NCI-H774 (cell line): ENCODE data around the gene ACSL4.
A peak's percentile ranks its signal among the peaks of the same experiment; 100 is the strongest.
"Not testable (repeated sequence)": the region's sequence is repeated elsewhere in the genome, so short reads cannot be mapped to it uniquely, and the experiment has no call there.

ENCODE experiments used
- DNase-seq: peaks from one replicate; lab custom pipeline; 2025; lab: John Stamatoyannopoulos, UW

Gene ACSL4

DNA sequence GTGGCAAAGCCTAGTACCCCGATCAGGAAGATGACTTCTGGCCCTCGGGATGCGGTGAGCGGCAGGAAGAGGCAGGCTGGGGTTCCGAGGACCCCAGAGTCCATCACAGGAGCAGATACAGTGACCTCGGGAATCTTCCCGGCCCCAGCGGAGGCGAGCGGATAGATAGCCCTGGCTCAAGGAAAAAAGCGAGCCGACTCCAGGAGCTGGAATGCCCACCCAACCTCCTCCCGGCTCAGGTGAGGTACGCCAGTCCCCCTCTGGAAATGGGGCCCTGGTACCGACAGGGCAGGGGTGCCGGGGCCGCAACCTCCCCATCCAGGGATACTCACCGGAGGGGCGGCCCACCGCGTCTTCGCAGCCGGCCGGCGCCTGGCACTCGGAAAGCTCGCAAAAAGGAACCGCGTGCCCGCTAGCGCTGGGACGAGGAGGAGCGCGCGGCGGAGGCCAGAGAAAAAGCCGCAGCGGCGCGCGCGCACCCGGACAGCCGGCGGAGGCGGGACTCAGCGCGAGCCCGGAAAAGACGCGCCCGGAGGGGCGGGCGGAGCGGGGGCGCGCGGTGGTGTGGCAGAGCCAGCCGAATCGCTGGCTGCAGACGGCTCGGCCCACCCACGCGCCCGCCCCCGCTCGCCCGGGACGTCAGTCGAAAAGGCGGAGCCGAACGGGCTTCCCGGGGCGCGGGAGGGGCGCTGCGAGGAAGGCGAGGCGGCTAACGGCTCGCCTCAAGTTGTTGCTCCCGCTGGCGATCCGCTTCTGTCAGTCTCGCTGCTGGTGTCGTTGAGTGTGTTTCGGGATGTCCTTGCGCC lies at the start of gene ACSL4:
TSS of gene ACSL4 (minus strand) at position 451 of the 806 bp plus-strand sequence. CDS start 49,894 bp downstream, outside the sequence.
- peak; percentile 92 for DNase-seq

DNA sequence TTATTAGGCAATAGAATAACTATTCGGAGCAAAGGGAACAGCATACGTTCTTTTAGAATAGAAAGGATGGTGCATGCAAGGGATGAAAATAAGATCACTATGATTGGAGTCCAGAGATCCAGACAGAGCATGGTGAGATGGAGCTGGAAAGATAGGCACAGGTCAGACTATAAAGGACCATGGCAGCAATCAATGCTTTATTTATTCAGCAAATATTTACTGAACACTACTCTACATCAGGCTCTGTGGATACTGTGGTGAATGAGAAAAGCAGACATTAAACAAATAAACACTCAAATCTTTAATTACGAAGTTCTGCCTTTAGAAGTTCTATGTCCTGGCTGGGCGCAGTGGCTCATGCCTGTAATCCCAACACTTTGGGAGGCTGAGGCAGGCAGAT lies 44.7 kb upstream of the ACSL4 start:
- peak; percentile 47 for DNase-seq

DNA sequence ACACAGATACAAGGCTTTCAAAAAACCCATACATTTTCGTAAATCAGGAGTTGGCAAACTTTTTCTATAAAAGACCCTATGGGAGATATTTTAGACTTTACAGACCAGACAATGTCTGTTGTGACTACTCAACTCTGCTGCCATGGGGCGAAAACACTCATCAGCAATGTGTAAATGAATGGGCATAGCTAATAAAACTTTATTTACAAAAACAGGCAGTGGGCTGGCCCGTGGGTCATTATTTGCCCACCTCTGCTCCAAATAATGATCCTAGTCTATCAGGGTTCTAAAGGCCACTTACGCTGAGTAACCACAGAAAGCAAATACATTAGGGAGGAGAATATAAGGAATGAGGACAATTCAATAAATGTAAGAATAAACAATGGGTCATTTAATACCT lies 43.9 kb upstream of the ACSL4 start:
- peak; percentile 12 for DNase-seq

DNA sequence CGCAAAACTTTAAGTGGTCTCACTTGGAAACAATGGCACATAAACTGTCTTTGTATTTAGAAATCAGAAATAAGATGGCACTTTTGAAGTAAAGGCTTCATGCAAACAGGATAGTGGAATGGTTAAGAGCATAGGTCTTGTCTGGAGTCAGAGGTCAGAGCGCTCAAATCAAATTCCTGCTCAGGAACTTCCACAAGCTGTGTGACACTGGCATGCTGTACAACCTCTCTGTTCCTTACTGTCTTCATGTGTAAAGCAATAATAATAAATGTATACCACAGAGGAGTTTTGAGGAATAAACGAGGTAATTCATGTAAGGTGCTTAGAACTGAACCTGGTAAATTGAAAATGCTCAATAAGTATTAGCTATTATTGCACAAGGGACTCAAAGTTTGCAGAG lies 43.4 kb upstream of the ACSL4 start:
- DNase-seq: no peak

DNA sequence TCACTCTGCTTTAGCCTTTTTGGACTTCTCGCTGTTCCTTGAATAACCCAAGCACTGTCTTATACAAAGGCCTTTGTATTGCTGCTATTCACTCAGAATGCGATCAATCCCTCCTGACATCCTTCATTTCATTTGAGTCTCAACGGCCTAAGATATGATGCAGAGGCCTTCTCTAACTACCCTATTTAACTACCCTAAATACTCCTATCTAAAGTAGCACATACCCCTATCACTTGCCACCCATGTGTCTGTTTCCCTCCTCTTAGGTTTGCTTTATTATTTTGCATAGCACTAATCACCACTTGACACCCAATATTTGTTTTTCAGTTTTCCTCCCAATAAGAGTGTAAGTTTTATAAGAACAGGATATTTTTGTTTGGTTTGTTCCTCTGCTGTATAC lies 42.3 kb upstream of the ACSL4 start:
- DNase-seq: no peak

DNA sequence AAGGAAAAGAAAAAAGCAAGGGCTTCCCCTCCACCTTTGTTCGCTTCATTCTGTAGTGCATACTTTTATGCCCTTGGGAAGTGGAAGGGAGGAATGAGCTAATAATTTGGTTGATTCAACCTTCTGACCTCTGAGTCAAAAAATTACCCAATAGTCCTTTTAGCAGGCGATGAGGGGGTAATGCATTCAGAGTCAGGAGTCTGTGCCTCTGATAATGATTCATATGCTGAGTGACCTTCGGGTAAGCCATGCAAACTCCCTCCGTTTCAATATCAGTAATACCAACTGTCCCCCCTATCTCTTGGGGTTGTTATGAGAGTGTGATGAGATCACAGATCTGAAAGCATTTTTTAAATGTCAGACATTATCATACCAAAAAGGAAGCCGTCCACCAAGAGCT lies 41.6 kb upstream of the ACSL4 start:
- DNase-seq: no peak

DNA sequence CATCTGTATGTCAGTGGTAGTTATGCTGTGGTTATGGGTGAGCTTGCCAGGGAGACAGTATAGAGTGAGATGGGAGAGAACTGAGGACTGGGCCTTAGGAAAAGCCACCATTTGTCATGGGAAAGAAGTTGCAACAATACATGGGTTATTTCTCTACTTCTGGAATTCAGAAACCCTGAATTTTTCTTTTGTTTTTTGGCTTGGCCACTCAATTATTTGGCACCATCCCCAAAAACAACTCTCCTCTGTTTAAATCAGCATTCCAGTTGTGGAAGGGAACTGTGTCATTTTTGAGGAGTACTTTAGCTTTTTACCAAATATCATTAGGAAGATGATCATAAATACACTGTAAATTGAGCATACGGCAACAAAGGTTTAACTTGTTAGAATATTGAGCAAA lies 41.1 kb upstream of the ACSL4 start:
- no peak for DNase-seq

DNA sequence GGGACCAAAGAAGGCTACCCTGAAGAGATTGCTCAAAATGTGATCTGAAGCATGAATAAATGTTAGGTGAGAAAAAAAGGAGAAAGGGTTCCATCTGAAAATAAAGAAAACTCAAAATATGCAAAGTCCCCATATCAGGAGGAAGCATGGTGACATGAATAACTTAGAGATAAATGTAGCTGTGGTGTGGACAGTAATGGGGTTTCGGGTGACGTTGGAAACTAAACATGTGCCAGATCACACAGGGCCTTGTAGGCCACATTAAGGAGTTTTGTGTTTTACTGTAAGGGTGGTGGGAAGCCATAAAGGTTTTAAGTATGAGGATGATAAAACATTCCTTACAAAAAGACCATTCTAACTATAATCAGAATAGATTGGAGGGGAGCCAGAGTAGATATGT lies 40.3 kb upstream of the ACSL4 start:
- DNase-seq: no peak

DNA sequence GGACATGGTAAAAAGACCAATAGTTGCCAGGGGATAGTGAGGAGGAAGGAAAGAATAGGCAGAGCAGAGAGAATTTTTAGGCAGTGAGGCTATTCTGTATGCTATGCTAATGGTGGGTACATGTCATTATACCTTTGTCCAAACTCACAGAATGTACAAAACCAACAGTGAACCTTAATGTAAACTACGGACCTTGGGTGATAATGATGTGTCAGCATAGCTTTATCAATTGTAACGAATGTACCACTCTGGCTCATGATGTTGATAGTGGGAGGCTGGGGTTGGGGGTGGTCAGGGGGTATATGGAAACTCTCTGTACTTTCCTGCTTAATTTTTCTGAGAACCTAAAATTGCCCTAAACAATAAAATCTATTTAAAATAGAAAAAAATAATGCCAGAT lies 37.7 kb upstream of the ACSL4 start:
- DNase-seq: no peak

DNA sequence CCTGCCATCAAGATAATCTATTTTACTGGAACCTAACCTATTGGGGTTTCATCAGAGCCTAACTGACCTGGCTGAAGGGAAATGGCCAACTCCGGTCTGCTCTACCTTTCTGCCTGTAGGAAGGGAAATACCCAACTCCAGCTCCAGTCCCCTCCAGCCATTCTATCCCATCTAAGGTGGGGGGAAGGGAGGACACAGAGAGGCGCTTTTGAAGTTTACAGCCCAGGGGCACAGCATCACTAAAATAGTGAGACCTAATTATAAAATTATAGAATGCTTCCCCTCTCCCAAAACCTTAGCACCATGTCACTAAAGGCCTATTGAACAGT lies 27.8 kb upstream of the ACSL4 start:
- no peak for DNase-seq

DNA sequence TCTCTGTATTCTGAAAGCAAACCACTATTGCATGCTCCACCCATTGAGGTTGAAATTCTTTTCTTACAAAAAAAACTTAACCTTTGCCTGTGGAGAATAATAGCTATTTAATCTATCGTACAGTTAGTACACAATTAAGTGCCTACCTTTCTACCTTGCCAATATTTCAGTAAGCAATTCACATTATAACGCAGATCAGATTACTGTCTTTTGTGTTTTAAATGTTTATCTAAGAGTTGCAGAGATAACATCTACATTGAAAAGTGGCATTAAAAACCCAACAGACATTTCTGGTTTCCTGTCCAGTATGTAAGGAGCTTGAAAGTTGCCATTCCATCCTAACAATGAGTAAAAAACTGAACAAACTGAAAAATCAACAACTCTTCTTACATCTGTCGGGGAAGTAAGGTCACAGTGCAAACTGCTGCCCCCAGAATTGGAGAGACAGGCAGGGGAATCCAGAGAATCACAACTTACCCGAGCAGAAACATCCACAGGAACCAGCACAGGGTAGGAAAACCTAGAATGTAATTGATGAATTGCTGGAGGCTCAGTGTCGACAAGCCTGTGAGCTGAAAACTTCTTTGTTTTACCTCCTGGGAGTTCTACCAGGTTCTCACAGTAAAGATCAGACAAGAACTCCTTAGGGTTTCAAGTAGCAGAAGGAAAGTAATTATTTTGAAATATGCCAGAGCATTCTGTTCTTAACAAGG lies 27.3 kb upstream of the ACSL4 start:
- DNase-seq: peak; percentile 1

DNA sequence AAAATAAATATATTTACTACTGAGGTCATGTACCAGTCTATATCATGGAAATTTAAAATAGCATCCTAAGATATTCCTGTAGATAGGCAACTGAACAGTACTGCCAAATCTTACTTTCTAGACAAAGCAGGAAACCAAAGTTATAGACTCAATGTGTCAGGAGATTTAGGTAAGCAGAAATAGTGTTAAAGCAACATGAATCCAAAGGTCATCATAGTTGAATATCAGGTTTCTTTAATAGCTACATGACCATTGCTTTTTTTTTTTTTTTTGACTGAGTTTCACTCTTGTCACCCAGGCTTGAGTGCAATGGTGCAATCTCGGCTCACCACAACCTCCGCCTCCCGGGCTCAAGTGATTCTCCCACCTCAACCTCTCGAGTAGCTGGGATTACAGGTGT lies 20.2 kb upstream of the ACSL4 start:
- no peak for DNase-seq

DNA sequence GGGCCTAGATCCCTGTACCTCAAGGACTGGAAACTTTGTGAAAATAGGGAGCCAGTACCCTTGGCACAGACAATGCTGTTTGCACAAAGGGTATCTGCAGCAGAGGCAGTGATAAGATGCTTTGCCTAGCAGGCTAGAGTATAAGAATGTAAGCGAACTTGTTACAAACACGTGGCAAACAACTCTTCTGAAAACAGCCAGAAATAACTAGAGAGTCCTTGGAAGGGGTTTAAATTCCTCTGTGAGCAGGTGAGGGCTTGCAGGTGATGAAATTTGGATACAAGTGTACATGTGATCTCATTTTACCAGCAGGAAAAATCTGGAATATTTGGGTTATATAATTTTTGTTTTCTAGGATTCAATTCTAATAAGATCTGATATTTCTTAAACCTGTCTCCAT lies 18.6 kb upstream of the ACSL4 start:
- no peak for DNase-seq

DNA sequence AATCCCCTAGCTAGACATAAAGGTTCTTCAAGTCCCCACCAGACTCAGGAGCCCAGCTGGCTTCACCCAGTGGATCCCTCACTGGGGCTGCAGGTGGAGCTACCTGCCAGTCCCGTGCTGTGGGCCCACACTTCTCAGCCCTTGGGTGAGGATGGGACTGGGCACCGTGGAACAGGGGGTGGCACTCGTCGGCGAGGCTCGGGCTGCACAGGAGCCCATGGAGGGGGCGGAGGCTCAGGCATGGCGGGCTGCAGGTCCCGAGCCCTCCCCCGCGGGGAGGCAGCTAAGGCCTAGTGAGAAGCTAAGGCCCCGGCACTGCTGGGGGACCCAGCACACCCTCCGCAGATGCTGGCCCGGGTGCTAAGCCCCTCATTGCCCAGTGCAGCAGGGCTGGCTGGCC lies 16.1 kb upstream of the ACSL4 start:
- no peak for DNase-seq

DNA sequence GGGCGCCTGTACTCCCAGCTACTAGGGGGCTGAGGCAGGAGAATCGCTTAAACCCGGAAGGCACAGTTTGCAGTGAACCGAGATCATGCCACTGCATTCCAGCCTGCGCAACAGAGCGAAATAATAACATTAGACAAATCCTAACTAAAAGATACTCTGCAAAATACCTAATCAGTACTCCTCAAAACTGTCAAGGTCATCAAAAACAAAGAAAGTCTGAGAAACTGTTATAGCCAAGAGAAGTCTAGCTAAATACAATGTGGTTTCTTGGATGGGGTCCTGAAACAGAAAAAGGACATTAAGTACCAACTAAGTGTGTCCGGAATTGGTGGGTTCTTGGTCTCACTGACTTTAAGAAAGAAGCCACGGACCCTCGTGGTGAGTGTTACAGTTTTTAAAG lies 14.6 kb upstream of the ACSL4 start:
- no peak for DNase-seq

DNA sequence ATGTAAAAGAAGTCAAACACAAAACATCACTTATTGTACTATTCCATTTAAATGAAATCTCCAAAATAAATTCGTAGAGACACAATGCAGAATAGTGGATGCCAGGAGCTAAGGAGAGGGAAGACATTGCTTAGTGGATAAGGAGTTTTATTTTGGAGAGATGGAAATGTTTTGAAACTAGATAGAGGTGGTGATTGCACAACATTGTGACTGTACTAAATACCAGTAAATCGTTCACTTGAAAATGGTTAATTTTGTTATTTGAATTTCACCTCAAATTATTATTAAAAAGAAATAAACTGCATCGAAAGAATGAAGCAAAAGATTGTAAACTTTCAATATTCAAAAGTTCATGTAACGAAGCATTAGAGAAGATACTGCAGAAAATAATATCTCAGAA lies 9.7 kb upstream of the ACSL4 start:
- DNase-seq: no peak

DNA sequence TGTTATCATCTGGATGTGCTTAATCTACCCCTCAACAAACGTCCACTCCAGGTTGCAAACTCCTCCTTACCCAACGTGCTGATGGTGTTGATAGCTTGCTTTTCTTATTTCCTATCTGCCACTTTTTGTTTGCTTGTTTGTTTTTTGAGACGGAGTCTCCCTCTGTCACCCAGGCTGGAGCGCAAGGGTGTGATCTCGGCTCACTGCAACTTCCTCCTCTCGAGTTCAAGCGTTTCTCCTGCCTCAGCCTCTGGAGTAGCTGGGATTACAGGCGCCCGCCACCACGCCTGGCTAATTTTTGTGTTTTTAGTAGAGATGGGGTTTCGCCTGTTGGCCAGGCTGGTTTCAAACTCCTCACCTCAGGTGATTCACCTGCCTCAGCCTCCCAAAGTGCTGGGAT lies 7.8 kb upstream of the ACSL4 start:
- not testable (repeated sequence) for DNase-seq

DNA sequence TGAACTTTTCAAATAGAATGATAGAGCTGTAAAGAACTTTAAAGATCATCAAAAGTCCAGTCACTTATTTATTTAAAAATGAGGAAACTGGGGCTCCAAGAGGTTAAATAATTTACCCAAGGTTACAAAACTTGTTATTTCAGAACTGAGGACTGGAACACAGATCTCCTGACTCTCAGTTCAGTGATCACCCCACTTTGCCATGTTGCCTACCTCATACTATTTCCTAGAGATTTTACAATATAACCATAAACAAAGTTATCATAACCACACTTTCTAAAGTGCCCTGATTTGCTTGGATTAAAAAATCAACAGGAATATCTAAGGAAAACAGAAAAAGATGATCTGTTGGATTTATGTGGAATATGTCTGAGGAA lies 7.4 kb upstream of the ACSL4 start:
- DNase-seq: no peak

DNA sequence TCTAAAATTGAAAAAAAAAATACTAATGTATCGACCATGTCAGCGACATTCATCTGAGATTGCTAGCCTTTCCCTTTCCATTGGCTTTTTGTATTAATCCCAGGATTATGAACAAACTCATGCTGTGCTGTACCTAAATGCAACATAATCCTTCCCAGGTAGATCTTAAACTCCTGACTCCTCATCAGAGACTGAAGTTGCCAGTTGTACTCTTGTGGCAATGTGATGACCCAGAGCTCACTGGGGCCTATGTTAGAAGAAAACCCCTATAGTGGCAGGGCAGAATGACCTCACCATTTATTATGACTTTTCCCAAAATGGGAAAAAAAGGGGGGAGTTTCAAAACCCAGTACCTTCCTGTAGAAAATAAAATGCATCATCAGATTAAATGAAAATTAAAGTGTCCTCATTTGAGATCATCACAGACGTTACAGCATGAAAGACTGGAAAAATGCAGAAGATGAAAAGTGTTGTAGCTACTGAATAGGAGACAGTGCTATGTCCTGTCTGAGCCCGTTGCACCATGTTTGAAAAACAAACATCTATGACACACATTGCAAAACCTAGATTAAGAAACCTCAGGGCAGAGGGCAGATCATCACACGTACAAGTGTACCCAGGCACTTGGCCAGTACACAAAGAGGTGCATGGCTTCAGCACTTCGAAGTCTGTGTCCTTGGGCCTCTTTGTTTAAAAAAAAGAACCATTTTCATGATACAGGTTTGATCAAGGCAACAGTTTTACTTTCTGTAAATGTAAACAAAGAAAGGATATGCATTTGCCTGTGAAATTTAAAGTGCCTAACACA lies 6.8 kb upstream of the ACSL4 start:
- DNase-seq: no peak

DNA sequence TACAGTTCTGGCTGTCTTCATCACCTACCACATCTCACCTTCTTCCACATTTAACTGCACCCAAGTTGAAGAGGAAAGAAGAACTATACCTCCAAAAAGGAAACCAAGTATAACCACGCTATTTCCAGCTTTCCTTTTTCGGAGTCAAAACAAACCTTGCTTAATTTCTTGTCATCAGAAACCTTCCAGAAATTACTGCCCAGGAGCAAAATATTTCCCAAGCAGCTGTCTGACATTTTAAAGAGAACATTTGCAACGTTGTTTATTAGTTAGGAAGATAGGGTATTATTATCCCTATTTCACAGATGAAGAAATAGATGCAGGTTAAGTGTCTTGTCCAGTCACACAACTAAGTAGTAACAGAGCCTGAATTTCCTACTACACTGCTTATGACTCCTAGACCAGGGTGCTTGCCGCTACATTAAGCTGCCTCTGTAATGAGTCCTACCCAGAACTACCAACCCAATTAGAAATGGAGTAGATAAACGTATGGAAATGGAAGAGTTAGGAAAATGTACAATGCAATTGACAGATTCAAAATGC lies 2.2 kb upstream of the ACSL4 start:
- no peak for DNase-seq

DNA sequence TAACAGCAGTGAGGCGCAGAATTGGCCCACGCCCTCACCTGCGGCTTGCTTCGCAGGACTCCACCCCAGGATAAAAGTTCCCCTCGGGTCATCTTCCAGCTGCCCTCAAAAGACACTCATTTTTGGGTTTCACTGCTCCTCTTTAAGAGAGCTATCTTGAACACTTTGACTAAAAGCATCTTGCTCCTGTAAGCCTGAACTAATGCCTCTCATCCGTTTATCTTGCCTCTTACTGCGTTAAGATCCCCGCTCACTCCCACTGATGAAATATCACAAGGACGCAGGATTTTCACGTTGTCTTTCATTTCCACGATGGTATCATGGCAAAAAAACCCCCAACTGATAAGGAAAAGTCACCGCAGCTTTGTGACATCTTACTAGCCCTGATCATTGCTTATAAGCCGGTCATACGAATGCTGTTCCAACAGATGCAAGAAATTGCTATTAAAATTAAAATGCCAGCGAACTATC lies 591 bp upstream of the ACSL4 start:
- DNase-seq: no peak

DNA sequence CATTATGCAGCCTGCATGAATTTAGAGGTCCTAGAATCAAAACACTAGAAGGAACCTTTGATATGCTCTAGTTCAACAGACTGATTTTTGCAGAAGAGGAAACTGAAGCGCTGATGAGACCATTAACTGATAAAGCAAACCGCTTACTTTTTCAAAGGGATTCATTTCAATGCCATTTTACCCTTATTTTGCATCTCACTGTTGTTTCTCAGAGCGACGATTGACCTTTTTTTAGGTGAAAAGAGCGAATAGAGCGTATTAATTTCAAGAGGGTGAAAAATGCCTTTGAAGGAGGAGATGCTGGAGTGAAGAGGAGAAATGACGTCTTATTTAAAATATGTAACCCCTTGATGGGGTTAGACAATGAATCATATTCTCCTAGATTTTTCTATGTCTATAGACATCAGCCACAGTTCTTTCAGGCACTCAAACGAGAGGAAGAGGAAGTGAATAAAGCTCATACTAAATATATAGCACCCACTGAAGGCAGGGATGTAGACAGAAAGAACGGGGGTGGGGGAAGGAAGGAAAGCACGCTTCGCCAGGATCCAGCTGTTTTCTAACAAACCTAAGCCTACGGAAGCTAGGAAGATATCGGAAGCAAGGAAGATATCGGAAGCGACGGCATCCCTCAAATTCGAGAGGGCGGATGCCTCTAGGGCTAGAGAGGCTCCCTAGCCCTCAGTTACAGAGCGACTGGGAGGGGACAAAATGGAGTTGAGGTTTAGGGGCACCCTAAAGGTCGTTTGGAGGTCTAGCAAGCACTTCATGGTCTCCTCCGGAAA lies 848 bp downstream of the ACSL4 start:
- DNase-seq: no peak
